Measurements from ENCODE around the gene B4GALT5.

B4GALT5 gene

DNA sequence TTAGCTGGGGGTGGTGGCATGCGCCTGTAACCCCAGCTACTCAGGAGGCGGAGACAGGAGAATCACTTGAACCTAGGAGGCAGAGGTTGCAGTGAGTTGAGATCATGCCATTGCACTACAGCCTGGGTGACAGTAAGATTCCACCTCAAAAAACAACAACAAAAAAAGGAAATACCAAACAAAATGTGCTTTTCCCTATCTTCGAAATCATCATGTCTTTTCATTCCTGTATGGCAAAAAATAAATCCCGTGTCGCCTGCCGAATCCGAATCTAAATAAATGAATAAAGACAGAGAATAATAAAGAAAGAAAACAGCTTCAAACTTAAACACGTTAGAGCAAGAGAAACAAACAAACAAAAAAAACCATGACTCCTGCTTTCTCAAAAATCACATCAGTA lies 11.8 kb downstream of the B4GALT5 start:
- TF ChIP-seq, protein P1, sequence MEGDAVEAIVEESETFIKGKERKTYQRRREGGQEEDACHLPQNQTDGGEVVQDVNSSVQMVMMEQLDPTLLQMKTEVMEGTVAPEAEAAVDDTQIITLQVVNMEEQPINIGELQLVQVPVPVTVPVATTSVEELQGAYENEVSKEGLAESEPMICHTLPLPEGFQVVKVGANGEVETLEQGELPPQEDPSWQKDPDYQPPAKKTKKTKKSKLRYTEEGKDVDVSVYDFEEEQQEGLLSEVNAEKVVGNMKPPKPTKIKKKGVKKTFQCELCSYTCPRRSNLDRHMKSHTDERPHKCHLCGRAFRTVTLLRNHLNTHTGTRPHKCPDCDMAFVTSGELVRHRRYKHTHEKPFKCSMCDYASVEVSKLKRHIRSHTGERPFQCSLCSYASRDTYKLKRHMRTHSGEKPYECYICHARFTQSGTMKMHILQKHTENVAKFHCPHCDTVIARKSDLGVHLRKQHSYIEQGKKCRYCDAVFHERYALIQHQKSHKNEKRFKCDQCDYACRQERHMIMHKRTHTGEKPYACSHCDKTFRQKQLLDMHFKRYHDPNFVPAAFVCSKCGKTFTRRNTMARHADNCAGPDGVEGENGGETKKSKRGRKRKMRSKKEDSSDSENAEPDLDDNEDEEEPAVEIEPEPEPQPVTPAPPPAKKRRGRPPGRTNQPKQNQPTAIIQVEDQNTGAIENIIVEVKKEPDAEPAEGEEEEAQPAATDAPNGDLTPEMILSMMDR (IDR thresholded peaks at IDR 0.05; ENCODE audit: insufficient read depth, low read length, missing control alignments), result no peak
- no peak overlapping the region for H3K4me3 ChIP-seq (ENCODE audit: low read depth, low read length)
- no peak for DNase-seq (ENCODE audit: low read depth, low spot score)
- CTCF ChIA-PET, result interaction anchor here (1.1 to 2.2 kb wide), 2 partner anchors 9 kb away, joined by 5 to 7 read pairs; no protein-coding TSS in a partner anchor
- POLR2A ChIA-PET, result no interaction called here

DNA sequence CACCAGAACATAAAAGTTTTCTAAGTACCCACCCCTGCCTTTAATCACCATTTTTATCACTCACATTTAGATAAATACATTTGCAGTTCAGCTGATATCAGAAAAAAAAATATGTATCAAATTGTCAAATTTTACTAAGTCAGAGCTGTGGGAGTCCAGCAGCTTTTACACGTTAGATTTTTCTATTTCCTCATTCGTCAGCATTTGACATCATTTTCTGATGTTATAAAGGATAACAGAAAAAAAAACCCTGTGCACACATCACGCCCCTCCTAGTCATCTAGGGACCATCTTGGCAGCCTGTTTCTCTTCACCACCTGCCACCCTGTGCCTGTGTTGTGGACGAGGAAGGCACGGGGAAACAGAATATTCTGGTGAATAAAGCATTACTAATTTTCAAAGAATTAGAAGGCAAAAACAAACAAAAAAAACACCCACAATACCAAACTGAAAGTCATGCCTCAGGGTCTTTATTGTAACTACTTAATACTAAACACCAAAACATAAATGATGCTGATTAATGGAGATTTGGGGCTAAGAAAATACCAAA lies 12.4 kb downstream of the B4GALT5 start:
- TF ChIP-seq, protein P1 (IDR thresholded peaks at IDR 0.05; ENCODE audit: insufficient read depth, low read length, missing control alignments), result no peak
- POLR2A ChIA-PET, result no interaction called here
- no peak for DNase-seq (ENCODE audit: low read depth, low spot score)
- H3K4me3 ChIP-seq (ENCODE audit: low read depth, low read length), result no peak overlapping the region
- CTCF ChIA-PET, result interaction anchor here (0.7 to 2.2 kb wide), 3 partner anchors 8 to 160 kb away, joined by 3 to 7 read pairs (median 5); no protein-coding TSS in a partner anchor

DNA sequence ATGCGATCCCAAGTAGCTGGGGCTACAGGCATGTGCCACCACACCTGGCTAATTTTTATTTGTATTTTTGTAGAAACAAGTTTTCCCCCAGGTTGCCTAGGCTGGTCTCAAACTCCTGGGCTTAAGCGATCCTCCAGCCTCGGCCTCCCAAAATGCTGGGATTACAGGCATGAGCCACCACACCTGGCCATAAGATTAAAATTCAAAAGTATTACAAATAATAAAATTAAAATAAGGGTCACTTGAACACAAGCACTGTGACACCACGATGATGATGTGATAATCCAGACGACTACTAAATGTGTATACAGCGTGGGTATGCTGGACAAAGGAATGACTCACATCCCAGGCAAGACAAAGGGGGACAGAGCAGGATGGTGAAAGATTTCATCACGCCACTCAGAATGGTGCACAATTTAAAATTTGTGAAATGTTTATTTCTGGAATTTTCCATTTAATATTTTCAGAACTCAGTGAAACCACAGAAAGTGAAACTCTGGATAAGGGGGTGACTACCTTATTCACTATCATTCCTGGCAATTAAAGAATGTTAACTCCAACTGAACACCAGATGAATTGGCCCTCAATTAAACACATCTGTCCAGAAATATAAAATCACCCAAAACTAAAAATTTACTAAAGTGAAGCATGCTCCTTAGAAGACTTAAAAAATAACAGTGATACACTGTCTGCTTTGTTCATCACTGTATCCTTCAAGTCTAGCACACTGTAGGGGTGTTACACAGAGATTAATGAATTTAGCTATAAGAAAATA lies 13.1 kb downstream of the B4GALT5 start:
- H3K4me3 ChIP-seq (ENCODE audit: low read depth, low read length), result no peak overlapping the region
- POLR2A ChIA-PET, result no interaction called here
- DNase-seq (ENCODE audit: low read depth, low spot score), result no peak
- TF ChIP-seq, protein P1 (IDR thresholded peaks at IDR 0.05; ENCODE audit: insufficient read depth, low read length, missing control alignments), result no peak
- CTCF ChIA-PET, result interaction anchor here (0.7 to 2.2 kb wide), 3 partner anchors 10 to 160 kb away, joined by 3 to 7 read pairs (median 3); no protein-coding TSS in a partner anchor

DNA sequence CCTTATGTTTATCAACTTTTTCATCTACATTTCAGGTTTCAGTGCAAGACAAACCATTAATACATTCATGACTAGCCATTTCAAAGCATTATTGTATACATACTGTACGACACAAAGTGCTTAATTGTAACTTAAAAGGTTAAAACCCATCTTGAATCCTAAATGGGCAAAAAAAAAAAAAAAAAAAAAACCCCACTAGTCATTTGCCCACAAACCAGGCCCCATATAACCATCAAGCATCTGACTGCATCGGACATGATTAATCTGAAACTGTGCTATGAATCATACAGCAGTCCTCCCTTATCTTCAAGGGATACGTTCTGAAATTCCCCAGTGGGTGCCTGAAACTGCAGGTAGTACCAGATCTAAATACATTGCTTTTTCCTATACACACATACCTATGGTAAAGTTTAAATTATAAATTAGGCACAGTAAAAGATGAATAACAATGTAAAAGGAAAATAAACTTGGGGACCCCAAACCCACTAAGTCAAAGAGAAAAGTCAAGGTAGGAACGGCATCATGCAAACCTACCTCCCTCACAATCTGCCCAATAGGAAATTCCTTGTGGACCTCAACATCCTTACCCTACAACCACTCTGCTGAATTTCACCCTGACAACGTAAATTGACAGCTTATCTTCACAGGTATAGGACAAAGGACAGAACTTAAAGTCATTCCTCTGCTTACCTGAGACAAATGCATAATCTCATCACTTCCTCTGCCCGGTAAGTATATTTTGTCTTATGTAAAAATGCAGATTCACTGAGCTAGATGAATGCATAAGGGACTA lies 14.3 kb downstream of the B4GALT5 start:
- POLR2A ChIA-PET, result no interaction called here
- CTCF ChIA-PET, result interaction anchor here (1.0 to 1.2 kb wide), 2 partner anchors 21 kb away, joined by 3 read pairs; no protein-coding TSS in a partner anchor
- no peak overlapping the region for H3K4me3 ChIP-seq (ENCODE audit: low read depth, low read length)
- no peak for DNase-seq (ENCODE audit: low read depth, low spot score)
- TF ChIP-seq, protein P1 (IDR thresholded peaks at IDR 0.05; ENCODE audit: insufficient read depth, low read length, missing control alignments), result no peak

DNA sequence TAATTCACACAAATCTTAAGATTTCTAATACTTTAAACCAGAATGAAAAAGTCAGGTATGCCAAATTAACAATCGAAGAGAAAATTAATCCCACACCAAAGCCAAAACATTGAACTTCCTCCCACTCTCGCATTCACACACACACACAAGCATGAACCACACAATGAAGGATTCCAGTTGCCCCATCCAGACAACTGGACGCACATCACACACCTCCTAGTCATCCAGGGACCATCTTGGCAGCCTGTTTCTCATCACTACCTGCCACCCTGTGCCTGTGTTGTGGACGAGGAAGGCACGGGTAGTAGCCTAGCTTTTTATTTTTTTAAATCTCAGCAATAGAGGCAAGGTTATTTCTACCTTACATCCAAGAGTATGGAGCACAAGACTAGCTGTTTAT lies 15.2 kb downstream of the B4GALT5 start:
- ChIA-PET CTCF (interaction anchor here (1.2 to 1.7 kb wide), 2 partner anchors 12 to 20 kb away, joined by 3 to 5 read pairs; no protein-coding TSS in a partner anchor), POLR2A (no interaction called here)
- TF ChIP-seq, protein P1 (IDR thresholded peaks at IDR 0.05; ENCODE audit: insufficient read depth, low read length, missing control alignments), result no peak
- no peak for DNase-seq (ENCODE audit: low read depth, low spot score)
- H3K4me3 ChIP-seq (ENCODE audit: low read depth, low read length), result no peak overlapping the region
